Measurements from ENCODE around the gene N4BP3.
"Not testable (repeated sequence)": the region's sequence is repeated elsewhere in the genome, so short reads cannot be mapped to it uniquely, and the experiment has no call there.

The N4BP3 gene

GRCh38 chr5:178121391-178122276 is 8.3 kb downstream of the N4BP3 start:
- DNase-seq (ENCODE audit: low read depth in 2 of 2, low spot score in 1 of 2), result no peak

GRCh38 chr5:178122346-178122745 is 9.0 kb downstream of the N4BP3 start:
- DNase-seq (ENCODE audit: low read depth in 2 of 2, low spot score in 1 of 2), result no peak

GRCh38 chr5:178123094-178123965 is 10.0 kb downstream of the N4BP3 start:
- DNase-seq (ENCODE audit: low read depth in 2 of 2, low spot score in 1 of 2), result no peak

- no peak for DNase-seq (ENCODE audit: low read depth in 2 of 2, low spot score in 1 of 2)
Observed at GRCh38 chr5:178123966-178124925, 10.9 kb downstream of the N4BP3 start.

GRCh38 chr5:178125253-178125906 is 12.0 kb downstream of the N4BP3 start:
- no peak for DNase-seq (ENCODE audit: low read depth in 2 of 2, low spot score in 1 of 2)

- DNase-seq (ENCODE audit: low read depth in 2 of 2, low spot score in 1 of 2), result no peak
Observed at GRCh38 chr5:178126556-178126955, 13.2 kb downstream of the N4BP3 start.

- not testable (repeated sequence) for DNase-seq (ENCODE audit: low read depth in 2 of 2, low spot score in 1 of 2)
Observed at GRCh38 chr5:178127300-178128009, 14.1 kb downstream of the N4BP3 start.

- DNase-seq (ENCODE audit: low read depth in 2 of 2, low spot score in 1 of 2), result no peak
Observed at GRCh38 chr5:178129296-178129695, 16.0 kb downstream of the N4BP3 start.

GRCh38 chr5:178130234-178130575 is 16.9 kb downstream of the N4BP3 start:
- not testable (repeated sequence) for DNase-seq (ENCODE audit: low read depth in 2 of 2, low spot score in 1 of 2)

GRCh38 chr5:178130576-178131445 is 17.5 kb downstream of the N4BP3 start, which contains the start of gene RMND5B:
RMND5B (plus strand) TSS chr5:178131014; CDS start chr5:178138120, 7,106 bp downstream.
- DNase-seq (ENCODE audit: low read depth in 2 of 2, low spot score in 1 of 2), result peak; percentile 52 to 58

- DNase-seq (ENCODE audit: low read depth in 2 of 2, low spot score in 1 of 2), result no peak
Observed at GRCh38 chr5:178131446-178131996, 18.2 kb downstream of the N4BP3 start.

GRCh38 chr5:178136990-178137389 is 23.7 kb downstream of the N4BP3 start:
- no peak for DNase-seq (ENCODE audit: low read depth in 2 of 2, low spot score in 1 of 2)

- DNase-seq (ENCODE audit: low read depth in 2 of 2, low spot score in 1 of 2), result no peak
Observed at GRCh38 chr5:178137991-178138390, 24.7 kb downstream of the N4BP3 start.

GRCh38 chr5:178141550-178141949 is 28.2 kb downstream of the N4BP3 start:
- no peak for DNase-seq (ENCODE audit: low read depth in 2 of 2, low spot score in 1 of 2)

GRCh38 chr5:178142642-178143041 is 29.3 kb downstream of the N4BP3 start:
- DNase-seq (ENCODE audit: low read depth in 2 of 2, low spot score in 1 of 2), result no peak

GRCh38 chr5:178143246-178143645 is 29.9 kb downstream of the N4BP3 start:
- no peak for DNase-seq (ENCODE audit: low read depth in 2 of 2, low spot score in 1 of 2)

GRCh38 chr5:178143901-178144300 is 30.6 kb downstream of the N4BP3 start:
- DNase-seq (ENCODE audit: low read depth in 2 of 2, low spot score in 1 of 2), result no peak

Measured in stimulated activated CD8-positive, alpha-beta memory T cell treated with anti-CD3 and anti-CD28 coated beads, Interleukin-4, amount 100 ng/mL, for 4 hours (primary cell).